Femur (tissue), 1 donor: Measurements from ENCODE around the gene ADGRG7.

Experiments used
- DNase-seq: peaks from one replicate; pipeline ENCODE4 v3.0.0-alpha.2; 2017

Gene ADGRG7

GRCh38 chr3:100702082-100702979, 92.9 kb downstream of the ADGRG7 start:
- DNase-seq: no peak

GRCh38 chr3:100702980-100703345, 93.6 kb downstream of the ADGRG7 start:
- no peak for DNase-seq

GRCh38 chr3:100703865-100704264, 94.5 kb downstream of the ADGRG7 start:
- DNase-seq: no peak

- DNase-seq: no peak
Measured at GRCh38 chr3:100706365-100706764, 97.0 kb downstream of the ADGRG7 start.

GRCh38 chr3:100708644-100708988, 99.2 kb downstream of the ADGRG7 start:
- no peak for DNase-seq

GRCh38 chr3:100708989-100709841, 99.8 kb downstream of the ADGRG7 start, which contains the start of gene TFG:
Gene TFG, plus strand, starts transcription at chr3:100709494. Its CDS starts 4,192 bp downstream, at chr3:100713686.
- DNase-seq: peak; percentile 99

- DNase-seq: peak; percentile 70
Measured at GRCh38 chr3:100709842-100710260, 100.5 kb downstream of the ADGRG7 start.

GRCh38 chr3:100710261-100710968, 101.0 kb downstream of the ADGRG7 start:
- peak; percentile 40 for DNase-seq

GRCh38 chr3:100715176-100715575, 105.8 kb downstream of the ADGRG7 start:
- no peak for DNase-seq

- DNase-seq: no peak
Measured at GRCh38 chr3:100717063-100717462, 107.7 kb downstream of the ADGRG7 start.

- no peak for DNase-seq
Measured at GRCh38 chr3:100717637-100718487, 108.5 kb downstream of the ADGRG7 start.

- no peak for DNase-seq
Measured at GRCh38 chr3:100719136-100719535, 109.7 kb downstream of the ADGRG7 start.

GRCh38 chr3:100720426-100720825, 111.0 kb downstream of the ADGRG7 start:
- DNase-seq: no peak

GRCh38 chr3:100725935-100726513, 116.6 kb downstream of the ADGRG7 start:
- no peak for DNase-seq

GRCh38 chr3:100726706-100727105, 117.3 kb downstream of the ADGRG7 start:
- DNase-seq: no peak

GRCh38 chr3:100730524-100730923, 121.1 kb downstream of the ADGRG7 start:
- no peak for DNase-seq

- no peak for DNase-seq
Measured at GRCh38 chr3:100732435-100732834, 123.0 kb downstream of the ADGRG7 start.

- DNase-seq: no peak
Measured at GRCh38 chr3:100737334-100737733, 127.9 kb downstream of the ADGRG7 start.

GRCh38 chr3:100740207-100740606, 130.8 kb downstream of the ADGRG7 start:
- DNase-seq: no peak

GRCh38 chr3:100743535-100743934, 134.1 kb downstream of the ADGRG7 start:
- DNase-seq: no peak

GRCh38 chr3:100744671-100745070, 135.3 kb downstream of the ADGRG7 start:
- no peak for DNase-seq
